ENCODE data around the gene JARID2. TPM values are rescaled to one million over a fixed set of nuclear protein-coding genes. Genes with fewer than 3 reads are reported as not detected.
A peak's percentile ranks its signal among the peaks of the same experiment; 100 is the strongest.

JARID2 gene
- total RNA-seq, 2 donors from 2014 or later: 20.7 to 50.3 TPM

GRCh38 chr6:15507221-15507620, 261.4 kb downstream of the JARID2 start:
- H3K27ac Mint-ChIP-seq: peak overlapping the region; percentile 58
- H3K9me3 Mint-ChIP-seq: no peaks in the 10 kb centered on the region
- no peak for ATAC-seq (replicated peaks)
- H3K4me1 Mint-ChIP-seq: no peaks in the 10 kb centered on the region
- H3K27me3 Mint-ChIP-seq: no peaks in the 10 kb centered on the region
- peaks cover 98% of the 10 kb centered on the region for H3K36me3 Mint-ChIP-seq (ENCODE audit: low read depth)
- H3K4me3 Mint-ChIP-seq: no peak overlapping the region

GRCh38 chr6:15507746-15508145, 261.9 kb downstream of the JARID2 start:
- ATAC-seq (replicated peaks): no peak
- no peak overlapping the region for H3K4me3 Mint-ChIP-seq
- H3K4me1 Mint-ChIP-seq: no peaks in the 10 kb centered on the region
- H3K36me3 Mint-ChIP-seq (ENCODE audit: low read depth): peaks cover 98% of the 10 kb centered on the region
- no peaks in the 10 kb centered on the region for H3K27me3 Mint-ChIP-seq
- no peaks in the 10 kb centered on the region for H3K9me3 Mint-ChIP-seq
- H3K27ac Mint-ChIP-seq: peak overlapping the region; percentile 58

GRCh38 chr6:15508441-15508871, 262.6 kb downstream of the JARID2 start:
- Mint-ChIP-seq H3K36me3 (ENCODE audit: low read depth) (peaks cover 98% of the 10 kb centered on the region), H3K4me1 (no peaks in the 10 kb centered on the region), H3K27ac (no peak overlapping the region), H3K9me3 (no peaks in the 10 kb centered on the region), H3K27me3 (no peaks in the 10 kb centered on the region), H3K4me3 (no peak overlapping the region)
- no peak for ATAC-seq (replicated peaks)

GRCh38 chr6:15508931-15509330, 263.1 kb downstream of the JARID2 start:
- ATAC-seq (replicated peaks): no peak
- no peaks in the 10 kb centered on the region for H3K9me3 Mint-ChIP-seq
- H3K27me3 Mint-ChIP-seq: no peaks in the 10 kb centered on the region
- no peaks in the 10 kb centered on the region for H3K4me1 Mint-ChIP-seq
- H3K27ac Mint-ChIP-seq: peak overlapping the region; percentile 63
- no peak overlapping the region for H3K4me3 Mint-ChIP-seq
- H3K36me3 Mint-ChIP-seq (ENCODE audit: low read depth): peaks cover 98% of the 10 kb centered on the region

GRCh38 chr6:15509335-15509933, 263.6 kb downstream of the JARID2 start:
- Mint-ChIP-seq H3K27ac (peak overlapping the region; percentile 63), H3K27me3 (no peaks in the 10 kb centered on the region), H3K9me3 (no peaks in the 10 kb centered on the region), H3K4me3 (no peak overlapping the region), H3K36me3 (ENCODE audit: low read depth) (peaks cover 98% of the 10 kb centered on the region), H3K4me1 (no peaks in the 10 kb centered on the region)
- ATAC-seq (replicated peaks): peak; percentile 26

- no peaks in the 10 kb centered on the region for H3K27me3 Mint-ChIP-seq
- no peaks in the 10 kb centered on the region for H3K4me1 Mint-ChIP-seq
- no peak overlapping the region for H3K4me3 Mint-ChIP-seq
- no peaks in the 10 kb centered on the region for H3K9me3 Mint-ChIP-seq
- ATAC-seq (replicated peaks): no peak
- H3K36me3 Mint-ChIP-seq (ENCODE audit: low read depth): peaks cover 98% of the 10 kb centered on the region
- no peak overlapping the region for H3K27ac Mint-ChIP-seq
Observed at GRCh38 chr6:15510121-15510520, 264.3 kb downstream of the JARID2 start.

GRCh38 chr6:15510536-15511247, 264.8 kb downstream of the JARID2 start:
- Mint-ChIP-seq H3K9me3 (no peaks in the 10 kb centered on the region), H3K27ac (peak overlapping the region; percentile 74), H3K4me3 (no peak overlapping the region), H3K36me3 (ENCODE audit: low read depth) (peaks cover 98% of the 10 kb centered on the region), H3K4me1 (no peaks in the 10 kb centered on the region), H3K27me3 (no peaks in the 10 kb centered on the region)
- ATAC-seq (replicated peaks): no peak

GRCh38 chr6:15511248-15512125, 265.6 kb downstream of the JARID2 start:
- no peaks in the 10 kb centered on the region for H3K9me3 Mint-ChIP-seq
- no peaks in the 10 kb centered on the region for H3K4me1 Mint-ChIP-seq
- ATAC-seq (replicated peaks): no peak
- no peaks in the 10 kb centered on the region for H3K27me3 Mint-ChIP-seq
- peaks cover 98% of the 10 kb centered on the region for H3K36me3 Mint-ChIP-seq (ENCODE audit: low read depth)
- H3K4me3 Mint-ChIP-seq: no peak overlapping the region
- peak overlapping the region; percentile 74 for H3K27ac Mint-ChIP-seq

- Mint-ChIP-seq H3K4me1 (no peaks in the 10 kb centered on the region), H3K9me3 (no peaks in the 10 kb centered on the region), H3K27me3 (no peaks in the 10 kb centered on the region), H3K27ac (peak overlapping the region; percentile 52), H3K4me3 (no peak overlapping the region), H3K36me3 (ENCODE audit: low read depth) (peaks cover 98% of the 10 kb centered on the region)
- ATAC-seq (replicated peaks): no peak
Observed at GRCh38 chr6:15512126-15512525, 266.3 kb downstream of the JARID2 start.

GRCh38 chr6:15512721-15513120, 266.9 kb downstream of the JARID2 start:
- Mint-ChIP-seq H3K9me3 (no peaks in the 10 kb centered on the region), H3K27me3 (no peaks in the 10 kb centered on the region), H3K27ac (no peak overlapping the region), H3K36me3 (ENCODE audit: low read depth) (peaks cover 98% of the 10 kb centered on the region), H3K4me1 (no peaks in the 10 kb centered on the region), H3K4me3 (no peak overlapping the region)
- ATAC-seq (replicated peaks): no peak

- H3K27ac Mint-ChIP-seq: peak overlapping the region; percentile 46
- no peak overlapping the region for H3K4me3 Mint-ChIP-seq
- no peaks in the 10 kb centered on the region for H3K9me3 Mint-ChIP-seq
- peaks cover 99% of the 10 kb centered on the region for H3K36me3 Mint-ChIP-seq (ENCODE audit: low read depth)
- H3K4me1 Mint-ChIP-seq: no peaks in the 10 kb centered on the region
- H3K27me3 Mint-ChIP-seq: no peaks in the 10 kb centered on the region
- no peak for ATAC-seq (replicated peaks)
Observed at GRCh38 chr6:15513131-15513771, 267.4 kb downstream of the JARID2 start.

GRCh38 chr6:15513801-15514711, 268.2 kb downstream of the JARID2 start:
- Mint-ChIP-seq H3K4me1 (no peaks in the 10 kb centered on the region), H3K4me3 (no peak overlapping the region), H3K36me3 (ENCODE audit: low read depth) (peaks cover 99% of the 10 kb centered on the region), H3K27me3 (no peaks in the 10 kb centered on the region), H3K27ac (peak overlapping the region; percentile 46), H3K9me3 (no peaks in the 10 kb centered on the region)
- no peak for ATAC-seq (replicated peaks)

- Mint-ChIP-seq H3K36me3 (ENCODE audit: low read depth) (peaks cover 99% of the 10 kb centered on the region), H3K27ac (peak overlapping the region; percentile 46), H3K4me3 (no peak overlapping the region), H3K9me3 (no peaks in the 10 kb centered on the region), H3K27me3 (no peaks in the 10 kb centered on the region), H3K4me1 (no peaks in the 10 kb centered on the region)
- no peak for ATAC-seq (replicated peaks)
Observed at GRCh38 chr6:15515226-15515625, 269.4 kb downstream of the JARID2 start.
